ENCODE measurements around the gene NF2. TPM values are rescaled to one million over a fixed set of nuclear protein-coding genes. Genes with fewer than 3 reads are reported as not detected.

Gene NF2
- total RNA-seq, 1 donor from 2014 or later: 110 TPM

DNA sequence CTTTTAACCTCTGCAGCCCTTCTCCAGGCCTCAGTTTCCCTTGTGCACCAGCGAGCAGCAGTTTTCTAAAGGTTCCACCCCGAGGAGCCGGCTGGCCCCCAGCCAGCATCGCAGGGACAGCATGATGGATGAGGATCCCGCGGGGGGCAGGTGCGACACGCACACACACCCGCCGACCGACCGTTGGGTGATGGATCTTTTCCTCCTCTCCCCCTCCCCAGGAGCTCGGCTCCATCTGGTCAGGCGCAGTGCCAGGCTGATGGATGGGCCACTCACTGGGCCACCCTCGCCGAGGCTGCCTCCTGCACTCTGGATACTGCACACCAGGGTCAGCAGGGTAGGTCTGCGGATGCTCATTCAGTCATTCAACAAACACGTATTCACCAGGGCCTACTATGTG is 103.6 kb downstream of the NF2 start:
- no peak for DNase-seq (ENCODE audit: low read depth)

DNA sequence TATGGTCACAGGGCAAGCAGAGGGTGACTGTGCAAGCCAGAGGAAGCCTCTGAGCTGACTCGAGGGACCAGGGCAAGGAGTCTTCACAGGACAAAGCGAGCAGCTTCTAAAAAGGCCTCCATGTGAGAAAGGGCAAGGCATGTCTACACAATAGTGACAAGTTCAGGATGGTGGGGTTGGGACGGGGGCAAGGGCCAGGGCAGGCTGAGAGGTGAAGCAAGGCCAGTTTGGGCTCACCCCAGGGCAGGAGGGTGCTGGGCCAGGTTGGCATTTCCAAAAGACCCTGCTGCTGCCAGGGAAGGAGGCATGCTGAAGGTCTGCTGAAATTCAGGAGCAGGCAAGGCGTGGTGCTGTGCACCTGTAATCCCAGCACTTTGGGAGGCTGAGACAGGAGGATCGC is 104.0 kb downstream of the NF2 start:
- H3K4me3 ChIP-seq (ENCODE audit: low read depth, low read length): no peak overlapping the region
- DNase-seq (ENCODE audit: low read depth): no peak
- no peaks in the 10 kb centered on the region for H3K36me3 ChIP-seq (ENCODE audit: control insufficient read depth, insufficient read depth, low read length)
- H3K27me3 ChIP-seq (ENCODE audit: control insufficient read depth, insufficient read depth, low read length): peaks cover 39% of the 10 kb centered on the region
- TF ChIP-seq, protein P1, sequence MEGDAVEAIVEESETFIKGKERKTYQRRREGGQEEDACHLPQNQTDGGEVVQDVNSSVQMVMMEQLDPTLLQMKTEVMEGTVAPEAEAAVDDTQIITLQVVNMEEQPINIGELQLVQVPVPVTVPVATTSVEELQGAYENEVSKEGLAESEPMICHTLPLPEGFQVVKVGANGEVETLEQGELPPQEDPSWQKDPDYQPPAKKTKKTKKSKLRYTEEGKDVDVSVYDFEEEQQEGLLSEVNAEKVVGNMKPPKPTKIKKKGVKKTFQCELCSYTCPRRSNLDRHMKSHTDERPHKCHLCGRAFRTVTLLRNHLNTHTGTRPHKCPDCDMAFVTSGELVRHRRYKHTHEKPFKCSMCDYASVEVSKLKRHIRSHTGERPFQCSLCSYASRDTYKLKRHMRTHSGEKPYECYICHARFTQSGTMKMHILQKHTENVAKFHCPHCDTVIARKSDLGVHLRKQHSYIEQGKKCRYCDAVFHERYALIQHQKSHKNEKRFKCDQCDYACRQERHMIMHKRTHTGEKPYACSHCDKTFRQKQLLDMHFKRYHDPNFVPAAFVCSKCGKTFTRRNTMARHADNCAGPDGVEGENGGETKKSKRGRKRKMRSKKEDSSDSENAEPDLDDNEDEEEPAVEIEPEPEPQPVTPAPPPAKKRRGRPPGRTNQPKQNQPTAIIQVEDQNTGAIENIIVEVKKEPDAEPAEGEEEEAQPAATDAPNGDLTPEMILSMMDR (IDR thresholded peaks at IDR 0.05; ENCODE audit: insufficient read depth, low read length, poor library complexity, severe bottlenecking): no peak

More for the DNA sequence above, 103.6 kb downstream of the NF2 start:
- Histone ChIP-seq H3K4me3 (ENCODE audit: low read depth, low read length) (no peak overlapping the region), H3K27me3 (ENCODE audit: control insufficient read depth, insufficient read depth, low read length) (peaks cover 37% of the 10 kb centered on the region), H3K36me3 (ENCODE audit: control insufficient read depth, insufficient read depth, low read length) (no peaks in the 10 kb centered on the region)
- TF ChIP-seq, protein P1 (IDR thresholded peaks at IDR 0.05; ENCODE audit: insufficient read depth, low read length, poor library complexity, severe bottlenecking): no peak

DNA sequence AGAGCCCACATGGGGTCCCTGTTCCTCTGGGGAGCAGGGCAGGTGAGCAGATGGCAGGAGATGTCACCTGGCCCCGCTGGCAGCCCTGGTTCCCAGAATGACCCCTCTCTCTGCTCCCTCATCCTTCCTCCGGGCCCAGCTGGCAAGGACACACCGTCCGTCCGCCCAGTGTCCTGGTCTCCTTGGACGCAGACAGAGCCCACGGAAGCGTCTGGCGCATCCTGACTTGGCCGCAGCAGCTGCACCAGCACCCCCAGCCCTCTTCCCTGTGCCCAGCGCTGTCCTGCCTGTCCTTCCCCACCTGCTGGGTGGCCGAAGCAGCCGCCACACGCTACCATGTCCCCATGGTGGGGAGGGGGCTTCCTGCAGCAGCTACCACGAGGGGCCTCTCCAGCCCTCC is 106.8 kb downstream of the NF2 start:
- TF ChIP-seq, protein P1 (IDR thresholded peaks at IDR 0.05; ENCODE audit: insufficient read depth, low read length, poor library complexity, severe bottlenecking): no peak
- DNase-seq (ENCODE audit: low read depth): no peak
- H3K36me3 ChIP-seq (ENCODE audit: control insufficient read depth, insufficient read depth, low read length): no peaks in the 10 kb centered on the region
- H3K27me3 ChIP-seq (ENCODE audit: control insufficient read depth, insufficient read depth, low read length): peaks cover 45% of the 10 kb centered on the region
- H3K4me3 ChIP-seq (ENCODE audit: low read depth, low read length): no peak overlapping the region

DNA sequence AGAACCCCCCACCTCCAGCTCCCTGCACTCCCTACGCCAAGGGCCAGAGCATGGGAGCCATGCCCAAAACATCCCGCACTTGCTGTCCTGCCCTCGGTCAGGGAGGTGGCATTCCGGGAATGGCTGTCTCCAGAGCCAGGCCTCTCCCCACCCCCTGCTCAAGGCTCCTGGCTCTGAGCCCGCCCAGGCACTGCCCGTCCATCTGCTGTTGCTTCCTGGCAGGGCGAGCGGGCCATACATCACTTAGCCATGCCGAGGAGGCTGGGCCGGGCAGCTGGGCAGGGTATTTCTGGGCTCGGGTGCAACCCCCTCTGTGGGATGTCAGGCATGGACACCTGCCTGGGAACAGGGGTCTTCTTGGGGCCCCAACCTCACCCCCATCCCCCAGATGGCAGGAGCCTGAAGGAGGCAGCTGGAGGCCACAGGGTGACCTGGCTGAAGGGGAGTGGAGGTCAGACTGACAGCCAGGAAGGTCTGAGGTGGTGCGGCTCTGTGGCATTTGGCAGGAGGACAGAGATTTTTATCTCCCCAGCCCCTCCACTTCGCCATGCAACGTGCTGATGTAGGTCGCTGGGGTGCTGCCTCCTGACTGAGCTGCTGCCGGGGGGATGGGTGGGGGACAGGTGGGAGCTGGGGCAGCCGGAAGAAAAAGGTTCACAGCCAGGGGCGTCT is 107.6 kb downstream of the NF2 start:
- Histone ChIP-seq H3K36me3 (ENCODE audit: control insufficient read depth, insufficient read depth, low read length) (no peaks in the 10 kb centered on the region), H3K4me3 (ENCODE audit: low read depth, low read length) (no peak overlapping the region), H3K27me3 (ENCODE audit: control insufficient read depth, insufficient read depth, low read length) (peaks cover 50% of the 10 kb centered on the region)
- DNase-seq (ENCODE audit: low read depth): no peak
- TF ChIP-seq, protein P1 (IDR thresholded peaks at IDR 0.05; ENCODE audit: insufficient read depth, low read length, poor library complexity, severe bottlenecking): no peak

DNA sequence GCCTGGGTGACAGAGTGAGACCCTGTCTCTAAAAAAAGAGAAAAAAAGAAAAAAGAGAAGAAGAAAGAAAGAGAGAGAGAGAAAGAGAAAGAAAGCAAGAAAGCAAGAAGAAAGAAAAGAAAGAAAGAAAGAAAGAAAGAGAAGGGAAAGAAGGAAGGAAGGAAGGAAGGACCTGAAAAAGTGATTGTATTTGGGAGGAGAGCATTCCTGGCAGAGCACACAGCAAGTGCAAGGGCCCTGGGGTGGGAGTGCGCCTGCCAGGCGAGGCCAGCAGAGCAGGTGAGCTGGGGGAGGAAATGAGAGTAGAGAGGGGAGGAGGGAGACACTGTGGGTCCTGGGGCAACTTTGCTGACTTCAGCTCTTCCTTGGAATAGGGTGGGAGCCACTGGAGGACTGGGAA is 108.7 kb downstream of the NF2 start:
- peaks cover 43% of the 10 kb centered on the region for H3K27me3 ChIP-seq (ENCODE audit: control insufficient read depth, insufficient read depth, low read length)
- no peaks in the 10 kb centered on the region for H3K36me3 ChIP-seq (ENCODE audit: control insufficient read depth, insufficient read depth, low read length)
- TF ChIP-seq, protein P1 (IDR thresholded peaks at IDR 0.05; ENCODE audit: insufficient read depth, low read length, poor library complexity, severe bottlenecking): no peak
- H3K4me3 ChIP-seq (ENCODE audit: low read depth, low read length): no peak overlapping the region
- no peak for DNase-seq (ENCODE audit: low read depth)

DNA sequence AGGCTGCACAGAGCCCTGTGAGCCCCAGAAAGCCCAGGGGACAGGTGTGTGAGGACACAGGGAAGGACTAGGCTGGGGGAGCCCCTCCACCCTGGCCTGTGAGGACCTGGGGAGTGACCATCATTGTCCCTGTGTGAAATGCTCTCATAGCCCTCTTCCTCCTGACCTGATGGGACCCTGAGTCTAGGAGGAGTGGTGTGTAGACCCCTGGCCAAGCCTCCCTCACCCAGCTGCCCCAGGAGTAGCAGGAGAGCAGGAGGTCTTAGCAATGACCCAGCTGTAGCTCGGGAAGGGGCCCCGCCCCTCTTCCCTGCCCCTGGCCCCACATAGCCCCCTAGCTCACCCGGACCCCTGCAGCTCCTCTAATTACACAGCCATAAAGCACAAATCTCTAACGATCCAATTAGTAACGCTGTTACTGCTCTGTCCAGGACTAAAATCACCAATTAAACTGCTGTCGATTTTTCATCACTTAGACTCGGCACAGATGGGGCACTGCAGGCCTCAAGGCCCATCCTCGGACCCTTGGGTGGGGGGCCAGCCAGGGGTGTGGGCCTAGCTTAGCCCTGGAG is 109.8 kb downstream of the NF2 start:
- Histone ChIP-seq H3K4me3 (ENCODE audit: low read depth, low read length) (no peak overlapping the region), H3K36me3 (ENCODE audit: control insufficient read depth, insufficient read depth, low read length) (no peaks in the 10 kb centered on the region), H3K27me3 (ENCODE audit: control insufficient read depth, insufficient read depth, low read length) (peaks cover 40% of the 10 kb centered on the region)
- TF ChIP-seq, protein P1 (IDR thresholded peaks at IDR 0.05; ENCODE audit: insufficient read depth, low read length, poor library complexity, severe bottlenecking): no peak
- DNase-seq (ENCODE audit: low read depth): no peak
